ENCODE measurements around the gene SLC16A14. TPM values are rescaled to one million over a fixed set of nuclear protein-coding genes. Genes with fewer than 3 reads are reported as not detected.

Gene SLC16A14
- total and polyA plus RNA-seq, 2 experiments from 2014 or later, result 1.1 to 2.7 TPM

DNA sequence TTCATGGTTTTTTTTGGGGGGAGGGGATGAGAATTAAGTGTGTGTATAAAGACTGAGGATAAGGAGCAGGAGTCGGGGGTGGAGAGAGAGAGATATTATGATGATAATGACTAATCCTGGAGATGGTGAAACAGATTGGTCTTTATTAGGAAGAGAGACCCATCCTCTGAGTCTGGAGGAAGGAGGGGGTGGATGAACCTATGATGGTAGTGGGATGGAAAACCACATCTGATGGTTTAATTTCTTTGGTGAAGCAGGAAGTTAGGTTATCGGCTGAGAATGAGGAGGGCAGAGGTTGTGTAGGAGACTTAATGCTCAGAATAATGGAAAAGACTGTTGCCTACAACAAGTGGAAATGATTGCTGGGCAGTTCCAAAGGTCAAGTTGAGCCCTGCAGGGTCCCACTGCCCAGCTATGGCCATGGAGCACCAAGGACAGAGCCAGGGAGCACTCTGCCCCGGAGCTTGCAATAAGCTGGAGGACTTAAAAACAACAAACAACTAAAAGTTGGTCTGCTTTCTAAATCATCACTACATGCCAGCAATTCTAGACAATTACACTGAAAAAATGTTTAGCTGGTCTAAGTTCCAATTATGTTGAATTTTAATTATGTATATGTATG lies 7.9 kb downstream of the SLC16A14 start (continued):
- TF ChIP-seq, protein P1, sequence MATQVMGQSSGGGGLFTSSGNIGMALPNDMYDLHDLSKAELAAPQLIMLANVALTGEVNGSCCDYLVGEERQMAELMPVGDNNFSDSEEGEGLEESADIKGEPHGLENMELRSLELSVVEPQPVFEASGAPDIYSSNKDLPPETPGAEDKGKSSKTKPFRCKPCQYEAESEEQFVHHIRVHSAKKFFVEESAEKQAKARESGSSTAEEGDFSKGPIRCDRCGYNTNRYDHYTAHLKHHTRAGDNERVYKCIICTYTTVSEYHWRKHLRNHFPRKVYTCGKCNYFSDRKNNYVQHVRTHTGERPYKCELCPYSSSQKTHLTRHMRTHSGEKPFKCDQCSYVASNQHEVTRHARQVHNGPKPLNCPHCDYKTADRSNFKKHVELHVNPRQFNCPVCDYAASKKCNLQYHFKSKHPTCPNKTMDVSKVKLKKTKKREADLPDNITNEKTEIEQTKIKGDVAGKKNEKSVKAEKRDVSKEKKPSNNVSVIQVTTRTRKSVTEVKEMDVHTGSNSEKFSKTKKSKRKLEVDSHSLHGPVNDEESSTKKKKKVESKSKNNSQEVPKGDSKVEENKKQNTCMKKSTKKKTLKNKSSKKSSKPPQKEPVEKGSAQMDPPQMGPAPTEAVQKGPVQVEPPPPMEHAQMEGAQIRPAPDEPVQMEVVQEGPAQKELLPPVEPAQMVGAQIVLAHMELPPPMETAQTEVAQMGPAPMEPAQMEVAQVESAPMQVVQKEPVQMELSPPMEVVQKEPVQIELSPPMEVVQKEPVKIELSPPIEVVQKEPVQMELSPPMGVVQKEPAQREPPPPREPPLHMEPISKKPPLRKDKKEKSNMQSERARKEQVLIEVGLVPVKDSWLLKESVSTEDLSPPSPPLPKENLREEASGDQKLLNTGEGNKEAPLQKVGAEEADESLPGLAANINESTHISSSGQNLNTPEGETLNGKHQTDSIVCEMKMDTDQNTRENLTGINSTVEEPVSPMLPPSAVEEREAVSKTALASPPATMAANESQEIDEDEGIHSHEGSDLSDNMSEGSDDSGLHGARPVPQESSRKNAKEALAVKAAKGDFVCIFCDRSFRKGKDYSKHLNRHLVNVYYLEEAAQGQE (IDR thresholded peaks at IDR 0.05; ENCODE audit: unreplicated experiment), result no peak
- TF ChIP-seq STAT1 (IDR thresholded peaks at IDR 0.05; ENCODE audit: unreplicated experiment) (no peak), EZH2 (IDR thresholded peaks at IDR 0.05; ENCODE audit: low read depth, unreplicated experiment) (no peak), NANOG (IDR thresholded peaks at IDR 0.05; ENCODE audit: borderline replicate concordance) (no peak), ZNF331 (CRISPR knock-in tag; IDR thresholded peaks at IDR 0.05; ENCODE audit: low read depth) (no peak)

DNA sequence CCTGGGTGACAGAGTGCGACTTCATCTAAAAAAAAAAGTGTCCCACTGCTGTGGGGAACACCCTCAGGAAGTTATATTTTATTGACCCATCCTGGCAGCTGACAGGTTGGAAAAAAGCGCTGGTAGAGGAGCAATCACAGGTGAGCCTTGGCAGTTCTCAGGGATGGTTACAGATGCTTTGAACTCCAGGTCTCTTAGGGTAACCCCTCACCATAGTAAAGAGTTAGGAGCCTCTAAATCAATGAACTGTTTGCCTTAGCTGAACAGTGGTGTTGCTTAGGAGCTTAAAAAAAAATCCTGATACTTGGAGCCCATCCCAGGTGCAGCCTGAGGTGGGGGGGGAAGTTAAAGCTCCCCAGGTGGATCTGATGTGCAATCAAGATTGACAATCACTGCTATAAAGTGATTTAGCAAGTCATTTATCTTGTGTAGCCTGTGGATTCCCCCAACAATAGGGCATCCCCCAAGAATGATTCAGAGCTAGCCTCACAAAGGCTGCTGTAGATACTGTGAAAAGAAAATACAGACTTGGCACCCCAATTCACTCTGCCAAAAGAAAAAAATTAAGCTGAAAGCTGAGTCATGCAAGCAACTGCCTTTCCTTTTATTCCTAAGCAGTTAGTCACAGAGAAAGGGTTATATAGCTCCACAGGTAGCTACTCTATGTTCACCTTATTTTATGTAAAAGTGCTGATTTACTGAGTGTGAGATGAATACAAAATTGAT lies 14.8 kb downstream of the SLC16A14 start:
- H2AFZ ChIP-seq, result no peak overlapping the region
- H3K4me3 ChIP-seq, result no peak overlapping the region
- no peaks in the 10 kb centered on the region for H3K4me1 ChIP-seq (ENCODE audit: insufficient read depth)
- no peak overlapping the region for H3K4me3 Mint-ChIP-seq
- H3K9me2 ChIP-seq (ENCODE audit: insufficient read depth), result no peaks in the 10 kb centered on the region
- H3K4me2 ChIP-seq, result no peak overlapping the region
- H4K20me1 ChIP-seq (replicated peaks; ENCODE audit: insufficient read depth), result no peaks in the 10 kb centered on the region
- H3K4me1 Mint-ChIP-seq, result no peaks in the 10 kb centered on the region
- TF ChIP-seq EZH2 (IDR thresholded peaks at IDR 0.05; ENCODE audit: low read depth, unreplicated experiment) (no peak), CREB1 (CRISPR knock-in tag; IDR thresholded peaks at IDR 0.05; ENCODE audit: low read depth) (no peak), EZH2phosphoT487 (IDR thresholded peaks at IDR 0.05; ENCODE audit: unreplicated experiment) (no peak), ZNF114 (CRISPR knock-in tag; IDR thresholded peaks at IDR 0.05) (no peak), NANOG (IDR thresholded peaks at IDR 0.05; ENCODE audit: borderline replicate concordance) (no peak)
- H3K36me3 ChIP-seq (ENCODE audit: insufficient read depth), result no peaks in the 10 kb centered on the region
- no peaks in the 10 kb centered on the region for H3K9me3 Mint-ChIP-seq
- DNase-seq (ENCODE audit: low spot score), result no peak
- no peaks in the 10 kb centered on the region for H3F3A ChIP-seq (replicated peaks; ENCODE audit: low read depth)
- H3K27me3 ChIP-seq (ENCODE audit: insufficient read depth), result no peaks in the 10 kb centered on the region
- H3K27ac ChIP-seq (ENCODE audit: low read depth), result no peak overlapping the region
- ATAC-seq, result no peak
- no peaks in the 10 kb centered on the region for H3K79me2 ChIP-seq (replicated peaks; ENCODE audit: insufficient read depth)
- peaks cover 2% of the 10 kb centered on the region for H3K27me3 Mint-ChIP-seq (ENCODE audit: insufficient read depth, low read depth, poor library complexity)
- peaks cover 3% of the 10 kb centered on the region; the same call in 1 of the 3 replicates for H3K36me3 Mint-ChIP-seq (ENCODE audit: low read depth)
- H3K27ac Mint-ChIP-seq, result peak overlapping the region; percentile 36; the same call in 1 of the 2 replicates

DNA sequence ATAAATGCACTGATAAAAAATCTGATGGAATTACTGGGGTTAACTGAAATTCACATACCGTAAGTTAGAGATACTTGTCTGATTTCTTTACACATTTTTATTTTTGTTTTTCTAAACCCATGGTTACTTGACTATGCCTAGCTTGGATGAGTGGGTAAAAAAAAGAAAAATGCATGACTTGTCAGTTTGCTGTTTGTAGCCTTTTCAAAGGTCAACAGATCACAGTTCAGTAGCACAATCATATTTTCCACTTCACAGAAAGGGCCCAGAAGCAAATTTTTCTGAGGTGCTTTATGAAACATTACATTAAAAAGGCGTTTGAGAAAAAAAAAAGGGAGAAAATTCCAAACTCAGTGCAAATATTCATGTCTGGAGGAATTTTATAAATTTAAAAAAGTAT lies 16.4 kb downstream of the SLC16A14 start:
- H3K4me2 ChIP-seq, result no peak overlapping the region
- no peaks in the 10 kb centered on the region for H3K4me1 ChIP-seq (ENCODE audit: insufficient read depth)
- no peaks in the 10 kb centered on the region for H3K79me2 ChIP-seq (replicated peaks; ENCODE audit: insufficient read depth)
- H3F3A ChIP-seq (replicated peaks; ENCODE audit: low read depth), result no peaks in the 10 kb centered on the region
- no peak overlapping the region for H3K27ac ChIP-seq (ENCODE audit: low read depth)
- H3K36me3 ChIP-seq (ENCODE audit: insufficient read depth), result no peaks in the 10 kb centered on the region
- Mint-ChIP-seq H3K9me3 (no peaks in the 10 kb centered on the region), H3K4me1 (0 out of 3 replicates have a peak, but pooled peaks cover 2% of the 10 kb centered on the region), H3K4me3 (no peak overlapping the region), H3K36me3 (ENCODE audit: low read depth) (no peaks in the 10 kb centered on the region), H3K27me3 (ENCODE audit: insufficient read depth, low read depth, poor library complexity) (peaks cover 2% of the 10 kb centered on the region), H3K27ac (no peak overlapping the region)
- H3K27me3 ChIP-seq (ENCODE audit: insufficient read depth), result no peaks in the 10 kb centered on the region
- no peak overlapping the region for H2AFZ ChIP-seq
- no peak for DNase-seq (ENCODE audit: low spot score)
- ATAC-seq, result no peak
- H4K20me1 ChIP-seq (replicated peaks; ENCODE audit: insufficient read depth), result no peaks in the 10 kb centered on the region; the same call in 1 of the 2 replicates
- no peak overlapping the region for H3K4me3 ChIP-seq
- H3K9me2 ChIP-seq (ENCODE audit: insufficient read depth), result no peaks in the 10 kb centered on the region
- TF ChIP-seq, protein P1 (IDR thresholded peaks at IDR 0.05; ENCODE audit: unreplicated experiment), result no peak
